Endothelial cell of umbilical vein (primary cell): Measurements from ENCODE around the gene TOP2B. TPM values are rescaled to one million over a fixed set of nuclear protein-coding genes. Genes with fewer than 3 reads are reported as not detected.

Source experiments
- BruUV-seq: library from RNA; stranded (reverse); fragments of 400-500 nt; replicated peaks from 2 replicates; lab custom pipeline; 2021; lab: Mats Ljungman, UMichigan
- CTCF ChIA-PET: fragments of 300-600, 350-600 bp; sonication (Branson Sonifier 250); formaldehyde crosslinking; loops from one replicate; lab custom pipeline; 2021; ENCODE audit warnings: antibody characterized with exemption, inconsistent platforms; lab: Charles Lee
- POLR2A ChIA-PET: fragments of 300-600, 350-600 bp; sonication (Branson Sonifier 250); formaldehyde crosslinking; loops from one replicate; lab custom pipeline; 2021; ENCODE audit warnings: antibody characterized with exemption, inconsistent platforms; lab: Charles Lee
- DNase-seq: peaks from one replicate; pipeline ENCODE4 v3.0.0-alpha.2; 2011; ENCODE audit warnings: low read depth, low spot score
- FAIRE-seq: peaks from 2 replicates; lab custom pipeline; 2011; peaks lifted over from hg19 to GRCh38; lab: Jason Lieb, UNC
- H2AFZ ChIP-seq: 2 replicates; pipeline ENCODE4 v1.6.0; 2012; ENCODE audit warnings: low read depth, low read length, control low read depth, inconsistent platforms
- H3K27ac ChIP-seq: 2 replicates; pipeline ENCODE4 v1.5.1; 2011; ENCODE audit warnings: low read depth, mild to moderate bottlenecking, control low read depth, low read length, moderate library complexity; ENCODE audit not compliant: insufficient read depth
- H3K27me3 ChIP-seq, 2 experiments: 2 replicates each; pipeline versions ENCODE4 v1.6.0 to v1.6.1; 2011; ENCODE audit warnings: low read length in 2 of 2, mixed read lengths in 1 of 2; ENCODE audit not compliant: control insufficient read depth in 2 of 2, insufficient read depth in 2 of 2
- H3K36me3 ChIP-seq, 2 experiments: 2 replicates in 1 of 2; 3 replicates in 1 of 2; pipeline ENCODE4 v1.5.1; 2011; ENCODE audit warnings: low read length in 2 of 2, mild to moderate bottlenecking in 1 of 2, moderate library complexity in 1 of 2; ENCODE audit not compliant: control insufficient read depth in 2 of 2, insufficient read depth in 2 of 2; ENCODE audit errors: extremely low read depth in 1 of 2
- H3K4me1 ChIP-seq: 3 replicates; pipeline ENCODE4 v1.5.1; 2011; ENCODE audit warnings: mild to moderate bottlenecking, low read length; ENCODE audit not compliant: control insufficient read depth, insufficient read depth; ENCODE audit errors: extremely low read depth
- H3K4me2 ChIP-seq: 2 replicates; pipeline ENCODE4 v1.6.1; 2011; ENCODE audit warnings: low read length, control low read depth, mixed read lengths; ENCODE audit not compliant: insufficient read depth
- H3K4me3 ChIP-seq, 3 experiments: fragments of 200-600 bp in 1 of 3; sonication (generic), shearing (Covaris generic) in 1 of 3; replicated peaks in 1 of 3; 2 replicates each; pipeline ENCODE4 v1.5.1; 2011 to 2016; ENCODE audit warnings: control low read depth in 3 of 3, low read length in 3 of 3, mild to moderate bottlenecking in 2 of 3, inconsistent platforms in 1 of 3, low read depth in 1 of 3, moderate library complexity in 1 of 3; ENCODE audit not compliant: insufficient read depth in 1 of 3
- H3K79me2 ChIP-seq: 2 replicates; pipeline ENCODE4 v1.6.0; 2012; ENCODE audit warnings: low read length, inconsistent platforms; ENCODE audit not compliant: control insufficient read depth, insufficient read depth
- H3K9ac ChIP-seq: replicated peaks from 2 replicates; pipeline ENCODE3; 2011; ENCODE audit warnings: low read length, control low read depth; ENCODE audit not compliant: insufficient read depth; ENCODE audit errors: extremely low read depth
- H3K9me1 ChIP-seq: replicated peaks from 3 replicates; pipeline ENCODE4 v1.6.0; 2011; ENCODE audit warnings: mild to moderate bottlenecking, low read length; ENCODE audit not compliant: control insufficient read depth, insufficient read depth; ENCODE audit errors: extremely low read depth
- H3K9me3 ChIP-seq: replicated peaks from 2 replicates; pipeline ENCODE4 v1.5.1; 2012; ENCODE audit warnings: low read length, inconsistent platforms; ENCODE audit not compliant: control insufficient read depth, insufficient read depth
- H4K20me1 ChIP-seq: replicated peaks from 2 replicates; pipeline ENCODE3; 2011; ENCODE audit warnings: mild to moderate bottlenecking, low read length; ENCODE audit not compliant: control insufficient read depth, insufficient read depth; ENCODE audit errors: extremely low read depth
- CTCF ChIP-seq, 2 donors: IDR thresholded peaks; 1 replicate in 1 of 2; 2 replicates in 1 of 2; pipeline ENCODE4 v1.5.1; 2011; ENCODE audit warnings: low read length in 2 of 2, mild to moderate bottlenecking in 2 of 2, moderate library complexity in 2 of 2, control low read depth in 1 of 2, inconsistent platforms in 1 of 2, low read depth in 1 of 2; ENCODE audit not compliant: insufficient read depth in 1 of 2; ENCODE audit errors: extremely low read depth in 1 of 2
- EZH2 ChIP-seq: IDR thresholded peaks from 2 replicates; pipeline ENCODE4 v1.6.1; 2012; ENCODE audit warnings: borderline replicate concordance, low read depth, mild to moderate bottlenecking, moderate library complexity, low read length, inconsistent platforms; ENCODE audit not compliant: severe bottlenecking
- FOS ChIP-seq: IDR thresholded peaks from 2 replicates; pipeline ENCODE4 v1.6.1; 2011; ENCODE audit warnings: mild to moderate bottlenecking, low read length, moderate library complexity, borderline replicate concordance; ENCODE audit not compliant: insufficient read depth
- GATA2 ChIP-seq: IDR thresholded peaks from 2 replicates; pipeline ENCODE4 v1.7.0; 2011; ENCODE audit warnings: low read depth, mild to moderate bottlenecking, moderate library complexity, mixed read lengths, low read length; ENCODE audit not compliant: insufficient read length, insufficient read depth
- JUN ChIP-seq: IDR thresholded peaks from 2 replicates; pipeline ENCODE4 v1.6.1; 2011; ENCODE audit warnings: borderline replicate concordance, low read depth; ENCODE audit not compliant: insufficient read length, insufficient read depth
- MAX ChIP-seq: IDR thresholded peaks from 2 replicates; pipeline ENCODE4 v1.6.1; 2011; ENCODE audit not compliant: insufficient read depth, insufficient read length
- POLR2A ChIP-seq: IDR thresholded peaks from 2 replicates; pipeline ENCODE4 v1.6.1; 2012; ENCODE audit warnings: low read depth, mild to moderate bottlenecking, control low read depth, low read length
- POLR2AphosphoS5 ChIP-seq: IDR thresholded peaks from 2 replicates; pipeline ENCODE4 v1.6.1; 2012; ENCODE audit warnings: low read depth, mild to moderate bottlenecking, control low read depth, low read length, moderate library complexity; ENCODE audit not compliant: insufficient read depth
- dilution Hi-C: fragments of 300-500 bp; cut with MboI; formaldehyde crosslinking; loops from one replicate; pipeline ENCODE4 v1.15.0; 2019; ENCODE audit warnings: low sequenced_read_pairs; ENCODE audit not compliant: extremely low pct_ligation_motif_present
- intact Hi-C: fragments of 100-400 bp; cut with micrococcal nuclease; formaldehyde crosslinking; loops from one replicate; pipeline ENCODE4 v1.10.0; 2022
- polyA plus RNA-seq, 4 experiments: library from polyadenylated mRNA; depleted of rRNA in 3 of 4; stranded (reverse) in 3 of 4; unstranded in 1 of 4; fragments of >200 nt; gene quantifications; 2 replicates each; pipeline versions ENCODE4 v1.2.1 to v1.2.3, GENCODE V29; 2011 to 2012; ENCODE audit warnings: missing spikeins in 1 of 4
- total RNA-seq: library from RNA; stranded (reverse); gene quantifications from 2 replicates; pipeline ENCODE4 v1.2.3, GENCODE V29; 2021

The TOP2B gene
- total and polyA plus RNA-seq, 2 donors (not counting 3 experiments of a cell fraction or from before 2014, with no cell fraction given): 20.4 to 98.9 TPM

- Histone ChIP-seq H3K79me2 (no peaks in the 10 kb centered on the region), H3K4me1 (no peaks in the 10 kb centered on the region), H3K36me3 (peaks cover 0 to 27% of the 10 kb centered on the region in 2 experiments), H3K9me3 (no peaks in the 10 kb centered on the region), H3K27me3 (no peaks in the 10 kb centered on the region), H3K27ac (no peak overlapping the region), H3K9me1 (no peaks in the 10 kb centered on the region), H3K4me2 (no peak overlapping the region), H3K9ac (no peak overlapping the region), H2AFZ (no peak overlapping the region), H3K4me3 (no peak overlapping the region), H4K20me1 (no peaks in the 10 kb centered on the region)
- intact Hi-C loops (no loop called here), dilution Hi-C loops (no loop called here)
- FAIRE-seq: no peak
- CTCF ChIA-PET: no interaction called here
- POLR2A ChIA-PET: no interaction called here
- TF ChIP-seq POLR2AphosphoS5: no peak
- no peak for TF ChIP-seq GATA2
- TF ChIP-seq FOS: no peak
- TF ChIP-seq EZH2: no peak
- TF ChIP-seq JUN: no peak
- no peak for TF ChIP-seq CTCF (IDR thresholded peaks at IDR 0.05; ENCODE audit: extremely low read depth in 1 of 2, insufficient read depth in 1 of 2, low read depth in 1 of 2, low read length in 2 of 2)
- TF ChIP-seq MAX: no peak
- TF ChIP-seq POLR2A: no peak
- no peak for DNase-seq
- no TSS peak for BruUV-seq
These were observed 32.7 kb downstream of the TOP2B start for GRCh38 chr3:25631989-25632388.
